HepG2 (cell line): ENCODE measurements around the gene ALDH7A1.

ENCODE experiments used
- ATF1 ChIP-seq: IDR thresholded peaks from 2 replicates; pipeline ENCODE4 v1.6.1; 2016; ENCODE audit warnings: mild to moderate bottlenecking, control low read depth
- BCLAF1 ChIP-seq: fragments of 450-650 bp; IDR thresholded peaks from 2 replicates; pipeline ENCODE4 v1.6.1; 2017; ENCODE audit warnings: mild to moderate bottlenecking
- DPF2 ChIP-seq: sonication (generic); formaldehyde crosslinking; IDR thresholded peaks from 2 replicates; pipeline ENCODE4 v1.4.0; 2020; ENCODE audit warnings: mild to moderate bottlenecking, low read depth, missing genetic modification reagents, borderline replicate concordance
- HMG20B ChIP-seq: conservative IDR thresholded peaks from 2 replicates; pipeline ENCODE4 v1.6.1; 2016; ENCODE audit warnings: missing genetic modification reagents, missing compliant biosample characterization
- TP53 ChIP-seq: sonication (generic); formaldehyde crosslinking; conservative IDR thresholded peaks from 2 replicates; pipeline ENCODE4 v1.4.0; 2020; ENCODE audit warnings: missing genetic modification reagents
- ZNF577 ChIP-seq: sonication (generic); formaldehyde crosslinking; IDR thresholded peaks from 2 replicates; pipeline ENCODE4 v1.4.0; 2020; ENCODE audit warnings: mild to moderate bottlenecking, low read depth, missing genetic modification reagents, borderline replicate concordance
- ZNF746 ChIP-seq: sonication (generic); formaldehyde crosslinking; IDR thresholded peaks from 2 replicates; pipeline ENCODE4 v1.8.0; 2022; ENCODE audit warnings: mild to moderate bottlenecking, missing genetic modification reagents

- TF ChIP-seq ZNF577 (CRISPR knock-in tag) = no peak
- no peak for TF ChIP-seq TP53
- TF ChIP-seq ZNF746 (CRISPR knock-in tag) = no peak
- no peak for TF ChIP-seq HMG20B (CRISPR knock-in tag)
- TF ChIP-seq DPF2 = no peak
- TF ChIP-seq BCLAF1 = no peak
- no peak for TF ChIP-seq ATF1
Measured at GRCh38 chr5:126509339-126509738, 85.7 kb downstream of the ALDH7A1 start.
